ENCODE data around the gene NDC80.

Gene NDC80

DNA sequence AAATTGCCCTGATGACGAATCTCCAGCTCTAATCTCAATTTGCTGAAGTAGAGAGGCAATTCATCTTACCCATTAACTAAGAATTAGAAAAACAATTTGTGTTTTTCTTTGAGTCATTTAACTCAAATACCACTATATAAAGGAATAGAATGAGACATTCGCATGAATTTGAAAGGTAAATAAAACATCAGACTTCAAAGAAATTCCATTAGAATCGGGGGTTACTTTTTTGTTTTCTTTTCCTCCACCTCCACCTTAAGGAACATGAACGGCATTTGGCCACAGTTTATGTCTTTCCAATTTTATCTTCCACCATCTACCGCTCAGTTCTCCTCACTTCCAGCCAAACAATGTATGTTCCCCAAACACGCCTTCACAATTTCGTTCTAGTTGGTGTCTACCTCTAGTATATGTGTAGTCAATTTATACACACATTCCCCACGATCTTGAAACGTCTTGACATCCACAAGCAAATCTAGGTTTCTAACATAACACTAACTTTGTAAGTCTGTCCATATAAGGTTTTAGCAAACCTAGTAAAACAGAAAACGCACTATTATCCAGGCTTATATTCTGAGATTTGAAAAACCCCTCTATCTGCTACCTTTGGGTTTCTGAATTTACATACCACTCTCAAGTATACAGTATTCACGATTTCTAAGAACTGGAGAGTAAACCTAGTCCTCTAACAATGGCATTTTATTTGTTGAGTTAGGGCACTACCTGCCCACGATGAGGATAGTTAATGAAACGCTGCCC, 83.0 kb downstream of the NDC80 start:
- no peaks in the 10 kb centered on the region for H3K9me3 ChIP-seq
- H3K36me3 ChIP-seq, result no peaks in the 10 kb centered on the region
- no peak for DNase-seq
- no peak for TF ChIP-seq CTCF (IDR thresholded peaks at IDR 0.05; ENCODE audit: low read depth, low read length)
- H3K4me3 ChIP-seq (ENCODE audit: low read depth, low read length), result peak overlapping the region; percentile 69
- no peaks in the 10 kb centered on the region for H3K27me3 ChIP-seq
- H3K4me1 ChIP-seq, result no peaks in the 10 kb centered on the region

DNA sequence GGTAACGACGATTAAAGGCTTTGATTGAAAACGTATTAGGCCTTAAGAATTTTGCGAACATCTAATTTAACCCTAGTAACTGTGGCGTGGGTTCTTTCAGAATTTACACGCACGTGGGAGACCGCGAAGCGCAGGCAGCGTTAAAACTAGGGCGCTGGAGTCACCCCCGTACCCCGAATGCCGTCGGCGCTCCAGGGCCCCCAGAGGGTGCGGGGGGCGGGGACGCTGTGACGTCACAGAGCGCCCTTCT, 83.5 kb downstream of the NDC80 start:
- DNase-seq, result no peak
- Histone ChIP-seq H3K9me3 (no peaks in the 10 kb centered on the region), H3K36me3 (no peaks in the 10 kb centered on the region)

GRCh38 chr18:2655178-2655953, 84.0 kb downstream of the NDC80 start, which contains the start of gene SMCHD1:
TSS of gene SMCHD1 (plus strand) at chr18:2655726. CDS start at chr18:2656076, 350 bp downstream.
- peak; percentile 81 for DNase-seq
- H3K4me3 ChIP-seq (ENCODE audit: low read depth, low read length), result peak within 1 kb of the TSS; percentile 78

More for the DNA sequence above, 83.5 kb downstream of the NDC80 start:
- H3K4me3 ChIP-seq (ENCODE audit: low read depth, low read length), result peak overlapping the region; percentile 69
- no peaks in the 10 kb centered on the region for H3K4me1 ChIP-seq
- TF ChIP-seq CTCF (IDR thresholded peaks at IDR 0.05; ENCODE audit: low read depth, low read length), result no peak
- H3K27me3 ChIP-seq, result no peaks in the 10 kb centered on the region

DNA sequence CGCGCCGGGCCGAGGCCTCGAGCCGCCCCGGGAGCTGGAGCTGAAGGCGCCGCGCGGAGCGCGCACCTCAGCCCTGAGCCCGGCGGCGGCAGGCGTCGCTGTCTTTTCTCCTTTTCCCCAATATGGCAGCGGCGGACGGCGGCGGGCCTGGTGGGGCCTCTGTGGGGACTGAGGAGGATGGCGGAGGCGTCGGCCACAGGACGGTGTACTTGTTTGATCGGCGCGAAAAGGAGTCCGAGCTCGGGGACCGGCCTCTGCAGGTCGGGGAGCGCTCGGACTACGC, 84.5 kb downstream of the NDC80 start:
- no peaks in the 10 kb centered on the region for H3K9me3 ChIP-seq
- H3K4me1 ChIP-seq, result no peaks in the 10 kb centered on the region
- no peaks in the 10 kb centered on the region for H3K36me3 ChIP-seq
- TF ChIP-seq CTCF (IDR thresholded peaks at IDR 0.05; ENCODE audit: low read depth, low read length), result no peak
- peak overlapping the region; percentile 78 for H3K4me3 ChIP-seq (ENCODE audit: low read depth, low read length)
- no peak for DNase-seq
- H3K27me3 ChIP-seq, result no peaks in the 10 kb centered on the region

More at GRCh38 chr18:2655178-2655953, 84.0 kb downstream of the NDC80 start, which contains the start of gene SMCHD1:
- TF ChIP-seq CTCF (IDR thresholded peaks at IDR 0.05; ENCODE audit: low read depth, low read length), result no peak
- Histone ChIP-seq H3K9me3 (no peaks in the 10 kb centered on the region), H3K4me1 (no peaks in the 10 kb centered on the region), H3K36me3 (no peaks in the 10 kb centered on the region), H3K27me3 (no peaks in the 10 kb centered on the region)

DNA sequence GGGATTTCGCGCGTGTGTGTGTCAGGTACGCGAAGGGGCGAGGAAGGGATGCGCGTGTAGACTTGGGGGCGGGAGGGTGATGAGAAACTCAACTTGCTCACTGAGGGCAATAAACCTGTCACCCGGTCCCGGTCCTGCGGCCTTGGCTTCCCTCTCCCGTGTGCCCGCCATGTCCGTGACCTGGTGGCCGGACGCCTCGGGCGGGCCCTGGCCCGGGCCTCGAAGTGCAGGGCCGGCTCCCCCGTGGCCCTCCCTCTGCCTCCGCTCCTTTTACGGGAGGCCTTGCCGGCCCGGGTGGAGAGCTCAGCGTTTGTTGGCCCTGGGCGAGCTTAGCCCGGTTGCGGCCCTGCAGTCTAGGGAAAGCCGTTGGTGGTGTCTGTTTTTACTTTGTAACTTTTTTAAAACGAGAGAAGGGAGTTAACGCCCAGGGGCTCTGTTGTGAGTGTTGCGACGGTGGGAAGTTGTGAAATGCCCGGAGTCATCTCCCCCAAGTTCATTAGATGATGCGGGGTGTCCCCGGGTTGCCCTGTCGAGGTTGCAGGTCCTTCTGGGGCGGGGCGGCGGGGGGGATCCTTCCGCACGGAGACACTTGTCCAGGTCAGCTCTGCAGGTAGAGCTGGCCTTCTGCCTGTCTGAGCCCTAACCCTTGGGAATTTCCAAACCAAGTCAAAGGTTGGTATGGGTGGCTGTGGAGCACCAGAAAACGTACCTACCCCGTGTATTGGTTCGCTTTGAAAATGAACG, 85.1 kb downstream of the NDC80 start:
- Histone ChIP-seq H3K27me3 (no peaks in the 10 kb centered on the region), H3K4me3 (ENCODE audit: low read depth, low read length) (peak overlapping the region; percentile 78), H3K36me3 (no peaks in the 10 kb centered on the region), H3K9me3 (no peaks in the 10 kb centered on the region), H3K4me1 (no peaks in the 10 kb centered on the region)
- TF ChIP-seq CTCF (IDR thresholded peaks at IDR 0.05; ENCODE audit: low read depth, low read length), result no peak
- peak; percentile 9 for DNase-seq
